Choroid plexus epithelial cell (primary cell): Measurements from ENCODE around the gene CTIF.

Source experiments
- DNase-seq: peaks from one replicate; pipeline ENCODE4 v3.0.0-alpha.2; 2010; ENCODE audit warnings: low read depth
- H3K4me3 ChIP-seq: 2 replicates; pipeline ENCODE4 v1.5.1; 2011; ENCODE audit warnings: low read depth, mild to moderate bottlenecking, control low read depth, low read length, moderate library complexity
- TF ChIP-seq, protein P1 (sequence below): conservative IDR thresholded peaks from 2 replicates; pipeline ENCODE4 v1.5.1; 2011; ENCODE audit warnings: low read depth, mild to moderate bottlenecking, control low read depth, inconsistent platforms, low read length, moderate library complexity

Gene CTIF

DNA sequence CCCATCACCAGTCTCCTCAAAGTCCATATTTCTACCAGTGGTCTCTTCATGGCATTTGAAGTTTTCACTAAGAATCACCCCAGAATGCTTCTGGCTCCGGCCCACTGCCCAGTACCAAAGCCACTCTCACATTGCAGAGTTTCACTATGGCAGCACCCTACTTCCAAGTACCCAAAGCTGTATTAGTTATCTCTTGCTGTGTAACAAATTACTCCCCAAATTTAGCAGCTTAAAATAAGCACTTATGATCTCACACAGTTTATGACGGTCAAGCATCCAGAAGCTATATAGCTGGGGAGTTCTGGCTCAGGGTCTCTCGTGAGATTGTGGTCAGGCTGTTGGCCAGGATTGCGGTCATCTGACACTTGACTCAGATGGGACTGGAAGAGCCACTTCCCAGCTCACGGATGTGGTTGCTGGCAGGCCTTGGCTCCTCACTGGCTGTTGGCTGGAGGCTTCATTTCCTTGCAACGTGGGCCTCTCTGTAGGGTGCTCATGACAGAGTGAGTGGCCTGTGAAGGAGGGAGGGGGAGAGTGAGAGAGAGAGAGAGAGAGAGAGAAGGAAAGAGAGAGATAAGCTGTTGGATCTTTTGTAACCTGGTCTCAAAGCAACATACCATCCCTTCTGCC, 189.5 kb downstream of the CTIF start:
- no peak overlapping the region for H3K4me3 ChIP-seq
- TF ChIP-seq, protein P1, sequence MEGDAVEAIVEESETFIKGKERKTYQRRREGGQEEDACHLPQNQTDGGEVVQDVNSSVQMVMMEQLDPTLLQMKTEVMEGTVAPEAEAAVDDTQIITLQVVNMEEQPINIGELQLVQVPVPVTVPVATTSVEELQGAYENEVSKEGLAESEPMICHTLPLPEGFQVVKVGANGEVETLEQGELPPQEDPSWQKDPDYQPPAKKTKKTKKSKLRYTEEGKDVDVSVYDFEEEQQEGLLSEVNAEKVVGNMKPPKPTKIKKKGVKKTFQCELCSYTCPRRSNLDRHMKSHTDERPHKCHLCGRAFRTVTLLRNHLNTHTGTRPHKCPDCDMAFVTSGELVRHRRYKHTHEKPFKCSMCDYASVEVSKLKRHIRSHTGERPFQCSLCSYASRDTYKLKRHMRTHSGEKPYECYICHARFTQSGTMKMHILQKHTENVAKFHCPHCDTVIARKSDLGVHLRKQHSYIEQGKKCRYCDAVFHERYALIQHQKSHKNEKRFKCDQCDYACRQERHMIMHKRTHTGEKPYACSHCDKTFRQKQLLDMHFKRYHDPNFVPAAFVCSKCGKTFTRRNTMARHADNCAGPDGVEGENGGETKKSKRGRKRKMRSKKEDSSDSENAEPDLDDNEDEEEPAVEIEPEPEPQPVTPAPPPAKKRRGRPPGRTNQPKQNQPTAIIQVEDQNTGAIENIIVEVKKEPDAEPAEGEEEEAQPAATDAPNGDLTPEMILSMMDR: no peak
- DNase-seq: peak; percentile 98

DNA sequence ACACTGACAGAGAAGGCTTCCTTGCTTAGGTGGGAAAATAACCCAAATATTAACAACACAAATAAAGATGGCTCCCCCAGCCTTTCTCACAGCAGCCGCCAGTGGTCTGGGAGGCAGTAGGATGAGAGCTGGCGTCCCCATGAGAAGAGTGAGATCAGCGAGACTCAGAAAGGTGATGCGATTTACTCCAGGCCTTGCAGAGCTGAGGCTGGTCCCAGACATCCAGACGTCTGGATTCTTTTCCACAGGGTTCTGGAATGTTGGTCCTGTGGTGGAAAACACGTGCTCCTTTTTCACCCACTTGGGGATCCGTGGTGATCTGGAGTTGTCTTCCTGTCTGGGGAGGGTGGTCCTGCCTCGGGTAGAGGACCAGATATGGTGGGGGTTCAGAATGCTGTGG, 190.6 kb downstream of the CTIF start:
- no peak overlapping the region for H3K4me3 ChIP-seq
- TF ChIP-seq, protein P1: no peak
- peak; percentile 54 for DNase-seq

DNA sequence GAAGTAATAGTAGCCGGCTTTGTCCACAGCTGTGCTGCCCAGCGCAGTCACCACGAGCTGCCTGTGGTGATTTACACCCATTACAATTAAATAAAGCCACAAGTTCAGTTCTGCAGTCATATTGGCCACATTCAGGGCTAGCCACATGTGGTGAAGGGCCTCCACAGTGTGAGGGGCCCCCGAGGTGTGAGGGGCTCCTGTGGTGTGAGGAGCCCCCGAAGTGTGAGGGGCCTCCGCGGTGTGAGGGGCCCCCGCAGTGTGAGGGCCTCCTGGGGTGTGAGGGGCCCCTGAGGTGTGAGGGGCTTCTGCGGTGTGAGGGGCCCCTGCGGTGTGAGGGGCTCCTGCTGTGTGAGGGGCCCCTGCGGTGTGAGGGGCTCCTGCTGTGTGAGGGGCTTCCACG, 191.2 kb downstream of the CTIF start:
- no peak overlapping the region for H3K4me3 ChIP-seq
- no peak for DNase-seq
- TF ChIP-seq, protein P1: no peak

DNA sequence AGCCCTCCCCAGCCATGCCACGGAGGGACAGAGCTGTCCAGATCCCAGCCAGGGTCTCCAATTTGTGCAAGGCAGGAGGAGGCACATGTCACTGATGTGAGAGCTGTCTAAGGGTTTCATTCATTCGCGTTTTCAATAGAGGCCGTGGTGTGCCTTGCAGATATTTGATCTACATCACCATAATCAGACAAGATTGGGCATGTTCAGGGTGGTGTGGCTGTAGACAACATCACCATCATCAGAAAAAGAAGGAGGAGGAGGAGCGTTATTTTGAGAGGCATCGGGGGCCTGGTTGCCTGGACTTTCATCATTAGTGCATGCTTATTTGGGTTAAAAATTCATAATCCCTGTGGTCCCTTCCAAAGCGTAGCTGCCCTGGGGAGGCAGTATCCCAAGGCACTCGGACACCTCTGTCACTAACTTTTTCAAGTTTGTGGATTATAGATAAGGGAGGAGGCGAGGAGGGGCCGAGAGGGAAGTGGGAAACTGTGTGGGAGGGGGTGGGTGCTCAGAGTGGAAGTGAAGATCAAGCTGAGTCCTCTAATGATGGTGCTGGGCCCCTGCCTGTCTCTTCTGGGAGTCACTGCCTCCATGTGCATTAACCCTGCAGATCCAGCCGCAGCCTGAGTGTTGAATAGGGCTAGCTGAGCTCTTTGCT, 194.1 kb downstream of the CTIF start:
- H3K4me3 ChIP-seq: no peak overlapping the region
- no peak for DNase-seq
- TF ChIP-seq, protein P1: no peak

DNA sequence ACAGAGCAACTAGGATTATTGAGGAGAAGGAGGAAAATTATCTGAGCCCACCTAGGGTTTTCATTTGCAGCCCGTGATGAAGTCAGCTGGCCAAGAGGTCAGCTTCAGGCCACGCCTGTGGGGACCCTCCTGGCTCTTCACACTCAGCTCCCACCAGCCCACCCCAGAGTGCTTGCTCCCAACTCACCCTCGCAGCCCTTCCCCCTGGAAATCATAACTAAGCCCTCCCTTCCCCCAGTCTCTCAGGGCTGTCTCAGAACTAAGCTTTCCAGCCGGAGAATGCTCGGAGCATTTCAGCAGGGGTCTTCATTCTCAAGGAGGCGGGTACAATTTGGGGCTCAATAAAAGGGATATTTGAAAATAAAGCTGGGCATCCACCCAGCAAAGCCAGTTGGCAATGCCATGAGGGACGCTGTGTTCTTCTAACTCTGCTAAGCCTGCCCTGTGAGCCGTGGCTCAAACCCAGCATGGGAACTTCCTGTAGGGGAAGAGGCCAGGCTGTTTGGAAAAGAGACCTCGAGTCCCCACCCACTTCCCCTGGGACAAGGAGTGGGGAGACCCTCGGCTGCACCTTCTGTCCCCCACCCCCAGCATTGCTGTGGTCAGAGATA, 194.9 kb downstream of the CTIF start:
- no peak overlapping the region for H3K4me3 ChIP-seq
- DNase-seq: no peak
- TF ChIP-seq, protein P1: no peak

DNA sequence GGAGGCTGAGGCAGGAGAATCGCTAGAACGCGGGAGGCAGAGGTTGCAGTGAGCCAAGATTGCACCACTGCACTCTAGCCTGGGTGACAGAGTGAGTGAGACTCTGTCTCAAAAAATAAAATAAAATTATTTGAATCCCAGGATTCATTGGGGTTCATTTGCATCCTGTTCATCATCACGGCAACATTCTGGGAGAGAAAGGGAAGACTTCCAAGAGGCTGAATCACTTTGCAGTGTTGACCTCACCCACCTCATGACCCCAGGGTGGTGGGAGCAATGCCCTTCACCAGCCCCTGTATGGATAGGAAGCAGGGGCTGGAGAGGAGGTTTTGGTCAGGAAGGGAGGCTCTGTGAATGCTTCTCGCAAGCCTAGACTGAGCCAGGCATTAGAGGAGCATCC, 195.6 kb downstream of the CTIF start:
- no peak overlapping the region for H3K4me3 ChIP-seq
- TF ChIP-seq, protein P1: no peak
- DNase-seq: no peak
